SK-N-SH (cell line): ENCODE measurements around the gene GOLGA8Q.
"Not testable (repeated sequence)": the region's sequence is repeated elsewhere in the genome, so short reads cannot be mapped to it uniquely, and the experiment has no call there.

Experiments used
- EZH2phosphoT487 ChIP-seq: fragments of 200-600 bp; sonication (generic); IDR thresholded peaks from 2 replicates; pipeline ENCODE4 v1.6.1; 2017; ENCODE audit warnings: low read depth, mixed run types, mild to moderate bottlenecking, antibody characterized with exemption, moderate library complexity, borderline replicate concordance
- GABPA ChIP-seq: IDR thresholded peaks from 2 replicates; pipeline ENCODE4 v1.4.0; 2012; ENCODE audit warnings: low read depth, mild to moderate bottlenecking
- NFIC ChIP-seq: IDR thresholded peaks from 2 replicates; pipeline ENCODE4 v1.4.0; 2012; ENCODE audit warnings: borderline replicate concordance
- POLR2AphosphoS5 ChIP-seq: IDR thresholded peaks from 2 replicates; pipeline ENCODE4 v1.6.1; 2012; ENCODE audit warnings: low read depth, low read length
- SIN3A ChIP-seq: IDR thresholded peaks from 2 replicates; pipeline ENCODE4 v1.6.1; 2012; ENCODE audit warnings: low read depth, mild to moderate bottlenecking, low read length, moderate library complexity, borderline replicate concordance
- USF2 ChIP-seq: fragments of 150-350 bp; IDR thresholded peaks from 2 replicates; pipeline ENCODE4 v1.6.1; 2017; ENCODE audit warnings: antibody characterized with exemption, low read length, low read depth, borderline replicate concordance
- TF ChIP-seq, protein P1 (sequence below): fragments of 200-600 bp; sonication (generic); IDR thresholded peaks from 2 replicates; pipeline ENCODE4 v1.6.1; 2017; ENCODE audit warnings: antibody characterized with exemption, mild to moderate bottlenecking, moderate library complexity

- TF ChIP-seq EZH2phosphoT487, NFIC, USF2, GABPA, POLR2AphosphoS5, SIN3A: not testable (repeated sequence)
- TF ChIP-seq, protein P1, sequence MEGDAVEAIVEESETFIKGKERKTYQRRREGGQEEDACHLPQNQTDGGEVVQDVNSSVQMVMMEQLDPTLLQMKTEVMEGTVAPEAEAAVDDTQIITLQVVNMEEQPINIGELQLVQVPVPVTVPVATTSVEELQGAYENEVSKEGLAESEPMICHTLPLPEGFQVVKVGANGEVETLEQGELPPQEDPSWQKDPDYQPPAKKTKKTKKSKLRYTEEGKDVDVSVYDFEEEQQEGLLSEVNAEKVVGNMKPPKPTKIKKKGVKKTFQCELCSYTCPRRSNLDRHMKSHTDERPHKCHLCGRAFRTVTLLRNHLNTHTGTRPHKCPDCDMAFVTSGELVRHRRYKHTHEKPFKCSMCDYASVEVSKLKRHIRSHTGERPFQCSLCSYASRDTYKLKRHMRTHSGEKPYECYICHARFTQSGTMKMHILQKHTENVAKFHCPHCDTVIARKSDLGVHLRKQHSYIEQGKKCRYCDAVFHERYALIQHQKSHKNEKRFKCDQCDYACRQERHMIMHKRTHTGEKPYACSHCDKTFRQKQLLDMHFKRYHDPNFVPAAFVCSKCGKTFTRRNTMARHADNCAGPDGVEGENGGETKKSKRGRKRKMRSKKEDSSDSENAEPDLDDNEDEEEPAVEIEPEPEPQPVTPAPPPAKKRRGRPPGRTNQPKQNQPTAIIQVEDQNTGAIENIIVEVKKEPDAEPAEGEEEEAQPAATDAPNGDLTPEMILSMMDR, result not testable (repeated sequence)
These were observed 47.5 kb upstream of the GOLGA8Q start for GRCh38 chr15:30504162-30504843.
